ENCODE data around the gene ASXL2.

Gene ASXL2

DNA sequence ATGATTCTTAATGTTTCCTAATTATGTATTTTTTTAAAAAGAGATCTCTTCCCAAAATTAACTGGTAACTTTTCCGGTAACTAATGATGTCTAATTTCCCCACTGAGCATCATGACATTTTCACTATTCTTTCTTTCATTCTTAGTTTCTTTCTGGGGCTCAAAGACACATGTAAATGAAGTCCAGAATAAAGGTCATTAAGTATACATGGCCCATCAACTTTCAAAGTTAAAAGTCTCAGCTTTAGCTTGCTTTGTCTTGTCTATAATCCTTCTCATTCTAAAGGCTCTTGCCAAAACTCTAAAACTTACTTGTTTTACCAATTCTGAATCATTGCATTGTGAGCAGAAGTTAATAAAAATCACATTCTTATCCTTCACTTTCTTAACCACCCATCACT, 53.6 kb downstream of the ASXL2 start:
- DNase-seq (ENCODE audit: low spot score), result peak; percentile 12
- TF ChIP-seq CTCF (IDR thresholded peaks at IDR 0.05; ENCODE audit: extremely low read depth, missing control alignments), result no peak

GRCh38 chr2:25824216-25824615, 54.1 kb downstream of the ASXL2 start:
- DNase-seq (ENCODE audit: low spot score), result no peak

DNA sequence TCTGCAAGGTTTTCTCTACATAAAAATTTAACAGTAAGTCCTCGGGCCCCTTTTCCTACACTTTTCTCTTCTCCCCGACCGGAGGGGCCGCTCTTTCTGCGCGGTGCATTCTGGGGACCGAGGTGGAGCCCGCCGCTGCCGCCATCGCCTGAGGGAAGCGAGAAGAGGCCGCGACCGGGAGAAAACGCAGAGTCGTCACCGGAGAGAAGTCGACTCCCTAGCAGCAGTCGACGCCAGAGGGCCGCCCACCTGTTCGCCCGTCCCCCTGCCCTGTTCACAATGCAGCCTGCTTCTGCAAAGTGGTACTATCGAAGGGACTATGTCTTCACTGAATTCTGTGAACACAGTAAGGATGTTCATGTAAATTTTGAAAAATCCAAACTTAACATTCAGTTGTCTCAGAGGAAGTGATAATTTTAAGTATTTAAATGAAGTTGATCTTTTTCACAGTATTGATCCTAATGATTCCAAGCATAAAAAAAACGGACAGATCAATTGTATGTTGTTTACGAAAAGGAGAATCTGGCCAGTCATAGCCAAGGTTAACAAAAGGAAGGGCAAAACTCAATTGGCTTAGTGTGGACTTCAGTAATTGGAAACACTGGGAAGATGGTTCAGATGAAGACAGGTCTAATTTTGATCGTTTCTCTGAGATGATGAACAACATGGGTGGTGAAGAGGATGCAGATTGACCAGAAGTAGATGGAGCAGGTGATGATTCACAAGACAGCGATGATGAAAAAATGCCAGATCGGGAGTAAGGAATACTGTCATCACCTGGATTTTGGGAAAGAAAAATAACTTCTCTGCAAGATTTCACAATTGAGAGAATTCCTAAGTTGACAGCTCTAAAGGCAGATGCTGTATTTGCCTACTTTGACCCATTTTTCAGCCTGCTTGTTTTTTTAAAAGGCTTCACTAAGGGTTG, 55.8 kb downstream of the ASXL2 start:
- DNase-seq (ENCODE audit: low spot score), result peak; percentile 15
- no peak for TF ChIP-seq CTCF (IDR thresholded peaks at IDR 0.05; ENCODE audit: extremely low read depth, missing control alignments)

More at GRCh38 chr2:25824216-25824615, 54.1 kb downstream of the ASXL2 start:
- no peak for TF ChIP-seq CTCF (IDR thresholded peaks at IDR 0.05; ENCODE audit: extremely low read depth, missing control alignments)

DNA sequence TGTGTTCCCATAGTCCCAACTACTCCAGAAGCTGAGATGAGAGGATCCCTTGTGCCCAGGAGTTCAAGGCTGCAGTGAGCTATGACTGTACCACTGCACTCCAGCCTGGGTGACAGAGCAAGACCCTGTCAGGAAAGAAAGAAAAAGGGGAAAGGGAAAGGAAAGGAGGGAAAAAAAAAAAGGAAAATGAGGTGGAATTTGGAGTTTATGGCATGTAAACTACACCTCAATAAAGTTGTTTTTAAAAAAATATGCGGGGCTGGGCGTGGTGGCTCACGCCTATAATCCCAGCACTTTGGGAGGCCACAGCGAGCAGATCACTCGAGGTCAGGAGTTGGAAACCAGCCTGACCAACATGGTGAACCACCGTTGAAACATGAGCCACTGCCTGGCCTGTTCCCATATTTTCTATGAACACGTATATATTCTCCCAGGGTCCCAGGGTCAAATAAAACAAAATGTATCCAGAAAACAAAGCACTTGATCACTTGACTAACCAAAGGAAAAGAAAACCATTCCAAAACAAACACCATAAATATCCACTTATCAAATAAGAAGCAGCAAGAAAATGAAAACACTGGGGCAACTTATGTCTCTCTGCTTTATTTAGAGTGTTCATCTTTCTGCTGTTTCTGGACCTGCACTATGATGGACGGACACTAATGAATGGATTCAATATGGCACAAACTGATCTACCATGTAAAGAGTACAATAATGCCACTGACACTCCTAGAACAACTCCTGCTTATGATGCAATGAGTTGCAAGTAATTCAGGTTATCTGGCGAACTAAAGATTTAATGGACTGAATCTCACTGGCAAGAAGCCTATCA, 56.8 kb downstream of the ASXL2 start:
- TF ChIP-seq CTCF (IDR thresholded peaks at IDR 0.05; ENCODE audit: extremely low read depth, missing control alignments), result no peak
- DNase-seq (ENCODE audit: low spot score), result no peak

DNA sequence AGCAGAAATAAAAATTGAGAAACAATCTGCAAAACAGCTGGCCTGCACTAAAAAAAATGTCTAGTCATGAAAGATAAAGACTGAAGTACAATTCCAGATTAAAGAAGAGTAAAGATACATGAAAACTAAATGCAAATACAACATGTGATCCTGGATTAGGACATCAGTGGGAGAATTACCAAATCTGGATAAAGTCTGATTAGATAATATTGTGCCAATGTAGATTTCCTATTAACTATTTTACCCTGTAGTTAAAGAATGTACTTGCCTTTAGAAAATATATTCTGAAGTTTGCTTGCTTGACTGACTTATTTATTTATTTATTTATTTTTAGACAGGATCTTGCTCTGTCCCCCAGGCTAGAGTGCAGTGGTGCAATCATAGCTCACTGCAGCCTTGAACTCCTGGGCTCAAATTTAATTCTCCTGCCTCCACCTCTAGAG, 58.7 kb downstream of the ASXL2 start:
- DNase-seq (ENCODE audit: low spot score), result no peak
- TF ChIP-seq CTCF (IDR thresholded peaks at IDR 0.05; ENCODE audit: extremely low read depth, missing control alignments), result no peak

- DNase-seq (ENCODE audit: low spot score), result peak; percentile 66
- no peak for TF ChIP-seq CTCF (IDR thresholded peaks at IDR 0.05; ENCODE audit: extremely low read depth, missing control alignments)
Measured at GRCh38 chr2:25817630-25818029, 60.7 kb downstream of the ASXL2 start.

- no peak for TF ChIP-seq CTCF (IDR thresholded peaks at IDR 0.05; ENCODE audit: extremely low read depth, missing control alignments)
- DNase-seq (ENCODE audit: low spot score), result no peak
Measured at GRCh38 chr2:25817006-25817405, 61.3 kb downstream of the ASXL2 start.
